Skeletal muscle satellite cell (primary cell): ENCODE data around the gene SARDH.

Experiments
- H3K27me3 ChIP-seq: 2 replicates; pipeline ENCODE4 v1.7.0; 2013; ENCODE audit warnings: low read length; ENCODE audit not compliant: control insufficient read depth, insufficient read depth
- H3K36me3 ChIP-seq: 2 replicates; pipeline ENCODE4 v1.7.0; 2013; ENCODE audit warnings: mild to moderate bottlenecking, control low read depth, low read length; ENCODE audit not compliant: insufficient read depth
- H3K4me1 ChIP-seq: 2 replicates; pipeline ENCODE4 v1.7.0; 2013; ENCODE audit warnings: low read length; ENCODE audit not compliant: control insufficient read depth, insufficient read depth
- H3K4me2 ChIP-seq: 2 replicates; pipeline ENCODE4 v1.7.0; 2013; ENCODE audit warnings: mild to moderate bottlenecking, low read length
- H3K4me3 ChIP-seq: 2 replicates; pipeline ENCODE4 v1.7.0; 2013; ENCODE audit warnings: low read length
- H3K9ac ChIP-seq: 2 replicates; pipeline ENCODE4 v1.7.0; 2013; ENCODE audit warnings: mild to moderate bottlenecking, low read depth, low read length, moderate library complexity
- H3K9me3 ChIP-seq: replicated peaks from 2 replicates; pipeline ENCODE4 v1.7.0; 2013; ENCODE audit warnings: mild to moderate bottlenecking, control low read depth, low read length

Gene SARDH

DNA sequence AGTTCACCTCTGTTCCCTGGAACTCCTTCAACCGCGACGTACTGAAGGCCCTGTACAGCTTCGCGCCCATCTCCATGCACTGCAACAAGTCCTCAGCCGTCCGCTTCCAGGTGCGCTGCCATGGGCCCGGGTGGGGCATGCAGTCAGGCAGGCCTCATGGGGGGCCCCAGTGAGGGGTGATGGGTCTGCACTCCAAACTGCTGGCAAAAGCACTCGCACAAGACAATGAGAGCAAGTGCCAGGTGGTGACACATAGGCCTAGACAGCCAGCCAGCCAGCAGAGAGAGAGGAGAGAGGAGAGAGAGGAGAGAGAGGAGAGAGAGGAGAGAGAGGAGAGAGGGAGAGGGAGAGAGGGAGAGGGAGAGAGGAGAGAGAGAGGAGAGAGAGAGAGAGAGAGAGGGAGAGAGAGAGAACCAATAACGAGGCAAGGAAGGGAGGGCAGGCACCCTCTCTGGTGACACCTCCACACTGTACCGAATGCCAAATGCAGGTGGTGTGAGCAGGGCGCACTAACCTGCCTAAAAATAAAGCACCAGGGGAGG is 81.0 kb downstream of the SARDH start:
- H3K36me3 ChIP-seq, result no peaks in the 10 kb centered on the region
- peaks cover 16% of the 10 kb centered on the region for H3K4me1 ChIP-seq
- H3K4me2 ChIP-seq, result no peak overlapping the region
- no peak overlapping the region for H3K4me3 ChIP-seq
- H3K9me3 ChIP-seq, result no peaks in the 10 kb centered on the region
- H3K27me3 ChIP-seq, result peaks cover 59% of the 10 kb centered on the region
- H3K9ac ChIP-seq, result no peak overlapping the region

GRCh38 chr9:133656211-133657119 is 81.7 kb downstream of the SARDH start:
- Histone ChIP-seq H3K9me3 (no peaks in the 10 kb centered on the region), H3K36me3 (no peaks in the 10 kb centered on the region), H3K4me1 (peaks cover 16% of the 10 kb centered on the region), H3K4me2 (no peak overlapping the region), H3K9ac (no peak overlapping the region), H3K4me3 (no peak overlapping the region), H3K27me3 (peaks cover 63% of the 10 kb centered on the region)

- Histone ChIP-seq H3K36me3 (no peaks in the 10 kb centered on the region), H3K4me1 (peaks cover 16% of the 10 kb centered on the region), H3K4me3 (no peak overlapping the region), H3K27me3 (peaks cover 67% of the 10 kb centered on the region), H3K9ac (no peak overlapping the region), H3K4me2 (no peak overlapping the region), H3K9me3 (no peaks in the 10 kb centered on the region)
Measured at GRCh38 chr9:133655701-133656100, 82.5 kb downstream of the SARDH start.

GRCh38 chr9:133654736-133655657 is 83.2 kb downstream of the SARDH start:
- Histone ChIP-seq H3K4me2 (no peak overlapping the region), H3K36me3 (no peaks in the 10 kb centered on the region), H3K4me1 (peaks cover 16% of the 10 kb centered on the region), H3K9me3 (no peaks in the 10 kb centered on the region), H3K4me3 (no peak overlapping the region), H3K27me3 (peaks cover 71% of the 10 kb centered on the region), H3K9ac (no peak overlapping the region)

GRCh38 chr9:133653638-133654037 is 84.5 kb downstream of the SARDH start:
- Histone ChIP-seq H3K9ac (no peak overlapping the region), H3K4me3 (no peak overlapping the region), H3K4me1 (peaks cover 6% of the 10 kb centered on the region), H3K27me3 (peaks cover 83% of the 10 kb centered on the region), H3K4me2 (no peak overlapping the region), H3K9me3 (no peaks in the 10 kb centered on the region), H3K36me3 (no peaks in the 10 kb centered on the region)

DNA sequence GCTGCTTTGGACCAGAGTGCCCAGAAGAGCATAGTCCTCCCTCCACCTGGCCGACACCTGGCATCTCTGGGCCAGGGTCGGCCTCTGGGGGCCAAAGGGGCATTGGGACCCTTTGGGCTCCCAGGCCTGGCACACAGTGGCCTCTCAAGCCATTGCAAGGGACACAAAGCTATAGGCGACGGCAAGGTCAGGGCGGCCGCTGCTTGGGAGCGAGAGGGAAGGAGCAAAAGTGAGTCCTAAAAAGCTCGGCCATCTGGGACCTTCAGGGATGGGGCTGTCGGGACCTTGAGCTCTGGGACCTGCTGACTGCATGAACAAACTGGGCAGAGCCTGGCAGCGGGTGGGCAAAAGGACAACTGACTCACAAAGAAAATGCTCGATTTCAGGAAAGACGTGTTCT is 88.1 kb downstream of the SARDH start:
- Histone ChIP-seq H3K4me1 (no peaks in the 10 kb centered on the region), H3K9ac (no peak overlapping the region), H3K27me3 (peaks cover 85% of the 10 kb centered on the region), H3K4me3 (no peak overlapping the region), H3K9me3 (no peaks in the 10 kb centered on the region), H3K4me2 (no peak overlapping the region), H3K36me3 (no peaks in the 10 kb centered on the region)

- H3K27me3 ChIP-seq, result peaks cover 84% of the 10 kb centered on the region
- H3K4me2 ChIP-seq, result no peak overlapping the region
Measured at GRCh38 chr9:133649194-133649593, 89.0 kb downstream of the SARDH start.

DNA sequence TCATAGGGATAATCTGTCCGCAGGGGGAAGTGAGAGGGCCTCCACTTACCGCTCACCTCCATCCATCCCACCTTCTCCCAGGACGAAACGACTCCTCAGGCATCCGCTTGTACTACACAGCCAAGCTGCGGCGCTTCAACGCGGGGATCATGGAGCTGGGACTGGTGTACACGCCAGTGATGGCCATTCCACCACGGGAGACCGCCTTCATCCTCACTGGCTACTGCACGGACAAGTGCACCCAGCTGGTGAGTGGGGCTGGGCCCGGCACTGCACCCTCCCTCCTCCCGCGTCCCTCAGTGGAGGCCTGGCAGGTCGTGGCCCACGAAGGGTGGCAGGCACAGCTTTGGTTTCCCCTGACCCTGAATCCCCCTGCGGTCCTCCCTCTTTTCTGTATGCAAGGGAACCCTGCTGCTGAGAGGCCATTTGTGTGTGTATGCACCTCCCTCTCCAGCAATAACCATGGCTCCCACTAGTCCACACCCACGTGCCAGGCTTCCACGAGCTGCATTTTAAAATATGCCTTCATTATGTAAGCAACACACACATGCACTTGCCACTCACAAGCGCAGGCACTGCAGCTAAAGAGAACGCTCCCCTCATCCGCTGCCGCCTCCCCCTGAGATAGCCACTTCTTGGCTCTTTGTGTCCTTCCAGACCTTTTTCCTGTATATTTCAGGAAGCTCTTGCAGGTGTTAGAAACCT is 90.2 kb downstream of the SARDH start:
- no peaks in the 10 kb centered on the region for H3K36me3 ChIP-seq
- H3K9ac ChIP-seq, result no peak overlapping the region
- no peaks in the 10 kb centered on the region for H3K9me3 ChIP-seq
- no peaks in the 10 kb centered on the region for H3K4me1 ChIP-seq
- no peak overlapping the region for H3K4me3 ChIP-seq
- no peak overlapping the region for H3K4me2 ChIP-seq
- H3K27me3 ChIP-seq, result peaks cover 77% of the 10 kb centered on the region

More at GRCh38 chr9:133649194-133649593, 89.0 kb downstream of the SARDH start:
- Histone ChIP-seq H3K9me3 (no peaks in the 10 kb centered on the region), H3K4me3 (no peak overlapping the region), H3K4me1 (no peaks in the 10 kb centered on the region), H3K9ac (no peak overlapping the region), H3K36me3 (no peaks in the 10 kb centered on the region)

DNA sequence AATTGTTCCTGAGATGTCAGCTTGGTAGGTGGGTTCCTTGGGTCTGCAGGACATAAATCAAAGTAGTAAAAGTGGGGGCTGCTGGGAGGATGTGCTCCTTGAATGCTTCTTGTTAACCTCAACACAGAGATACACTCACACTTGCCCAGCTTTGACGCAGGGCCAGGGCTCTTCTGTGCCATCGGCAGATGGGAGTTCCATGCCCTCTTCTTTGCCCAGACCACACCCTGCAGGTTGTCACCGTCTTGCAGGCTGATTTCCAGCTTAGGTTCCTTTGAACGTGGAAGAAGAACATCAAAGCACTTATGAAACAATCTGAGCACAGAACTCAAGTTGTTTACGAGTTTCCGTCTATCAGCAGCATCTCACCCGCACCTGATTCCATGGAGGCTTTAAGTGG is 91.0 kb downstream of the SARDH start:
- H3K9me3 ChIP-seq, result no peaks in the 10 kb centered on the region
- H3K36me3 ChIP-seq, result no peaks in the 10 kb centered on the region
- H3K4me1 ChIP-seq, result no peaks in the 10 kb centered on the region
- no peak overlapping the region for H3K9ac ChIP-seq
- H3K27me3 ChIP-seq, result peaks cover 77% of the 10 kb centered on the region
- H3K4me3 ChIP-seq, result no peak overlapping the region
- H3K4me2 ChIP-seq, result no peak overlapping the region

DNA sequence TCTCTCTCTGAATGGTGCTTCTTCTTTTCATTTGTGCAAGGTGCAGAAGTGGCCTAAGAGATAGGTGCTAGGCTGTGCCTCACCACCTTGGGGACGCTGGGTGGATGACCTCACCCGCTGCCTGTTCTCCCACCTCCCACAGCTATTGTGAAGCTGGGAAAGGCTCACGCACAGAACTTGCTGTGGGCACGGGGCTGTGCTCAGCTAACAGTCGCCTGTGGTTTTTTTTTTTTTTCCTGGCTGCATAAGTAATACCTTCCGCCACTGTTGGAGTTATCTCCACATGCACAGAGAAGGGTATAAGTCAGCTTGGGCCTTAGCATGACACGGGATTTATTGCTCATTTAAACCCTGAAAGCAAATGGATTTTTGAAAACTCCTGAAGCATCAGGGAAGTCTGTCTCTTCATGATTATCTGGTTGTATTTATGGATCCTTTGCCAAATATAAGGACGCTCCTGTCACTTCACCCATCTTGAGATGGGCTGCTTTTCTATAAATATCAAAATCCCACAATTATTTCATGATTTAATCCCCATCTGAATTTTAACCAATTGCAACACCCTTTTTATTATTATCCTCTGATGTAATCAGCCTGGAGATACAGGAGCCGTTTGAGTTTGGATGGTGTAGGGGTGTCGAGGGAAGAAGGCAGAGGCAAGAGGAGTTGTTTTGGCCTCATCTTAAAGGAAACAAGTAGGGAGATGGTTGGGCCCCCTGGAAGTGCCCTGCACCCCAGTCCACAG is 93.0 kb downstream of the SARDH start:
- H3K27me3 ChIP-seq, result peaks cover 88% of the 10 kb centered on the region
- no peaks in the 10 kb centered on the region for H3K36me3 ChIP-seq
- no peaks in the 10 kb centered on the region for H3K9me3 ChIP-seq
- H3K4me1 ChIP-seq, result no peaks in the 10 kb centered on the region
- no peak overlapping the region for H3K4me3 ChIP-seq
- H3K4me2 ChIP-seq, result no peak overlapping the region
- no peak overlapping the region for H3K9ac ChIP-seq
